WTC11 (cell line): ENCODE data around the gene CTNND1. TPM values are rescaled to one million over a fixed set of nuclear protein-coding genes. Genes with fewer than 3 reads are reported as not detected.

Source experiments
- ATAC-seq: fragments of 200-7000 bp; cut with Tn5 transposase; 2 replicates; pipeline ENCODE4 v1.10.0; 2021; ENCODE audit warnings: mild to moderate bottlenecking, moderate library complexity
- CTCF ChIA-PET: fragments of 300-600 bp; sonication (Branson Sonifier 250); formaldehyde crosslinking; loops from one replicate; lab custom pipeline; 2021; ENCODE audit warnings: antibody characterized with exemption; lab: Charles Lee
- POLR2A ChIA-PET: fragments of 350-600 bp; sonication (Branson Sonifier 250); formaldehyde crosslinking; loops from one replicate; lab custom pipeline; 2021; ENCODE audit warnings: antibody characterized with exemption; lab: Charles Lee
- DNase-seq: peaks from one replicate; pipeline ENCODE4 v3.0.0; 2021; ENCODE audit warnings: low spot score
- H3K27ac Mint-ChIP-seq: 2 replicates; pipeline ENCODE4 v1.8.0; 2021; ENCODE audit warnings: mixed read lengths
- H3K27me3 Mint-ChIP-seq: 2 replicates; pipeline ENCODE4 v1.8.0; 2021; ENCODE audit warnings: low read depth, mild to moderate bottlenecking, moderate library complexity, mixed read lengths
- H3K36me3 Mint-ChIP-seq: 2 replicates; pipeline ENCODE4 v1.8.0; 2021; ENCODE audit warnings: mixed read lengths
- H3K4me1 Mint-ChIP-seq: 2 replicates; pipeline ENCODE4 v1.8.0; 2022; ENCODE audit warnings: mixed read lengths
- H3K4me3 Mint-ChIP-seq: 2 replicates; pipeline ENCODE4 v1.8.0; 2021; ENCODE audit warnings: mild to moderate bottlenecking, moderate library complexity, mixed read lengths
- H3K9me3 Mint-ChIP-seq: 2 replicates; pipeline ENCODE4 v1.8.0; 2021; ENCODE audit warnings: mixed read lengths
- AR ChIP-seq: fragments of 250-450 bp; sonication (Bioruptor Pico); IDR thresholded peaks from 2 replicates; pipeline ENCODE4 v1.9.0; 2021; ENCODE audit warnings: mild to moderate bottlenecking
- ATF2 ChIP-seq: sonication (generic); formaldehyde crosslinking; IDR thresholded peaks from 2 replicates; pipeline ENCODE4 v1.8.1; 2022; ENCODE audit warnings: low read depth, missing genetic modification reagents, borderline replicate concordance
- ATF3 ChIP-seq: sonication (generic); formaldehyde crosslinking; conservative IDR thresholded peaks from 2 replicates; pipeline ENCODE4 v1.8.1; 2022; ENCODE audit warnings: mild to moderate bottlenecking, missing genetic modification reagents
- CREB1 ChIP-seq: sonication (generic); formaldehyde crosslinking; IDR thresholded peaks from 2 replicates; pipeline ENCODE4 v1.8.0; 2023; ENCODE audit warnings: mild to moderate bottlenecking, missing genetic modification reagents
- ERG ChIP-seq: fragments of 250-450 bp; sonication (Bioruptor Pico); IDR thresholded peaks from 2 replicates; pipeline ENCODE4 v1.8.0; 2021; ENCODE audit warnings: mild to moderate bottlenecking
- FOXJ3 ChIP-seq: sonication (generic); formaldehyde crosslinking; IDR thresholded peaks from 2 replicates; pipeline ENCODE4 v1.9.0; 2021; ENCODE audit warnings: missing genetic modification reagents, mild to moderate bottlenecking, borderline replicate concordance
- HMGXB4 ChIP-seq: sonication (generic); formaldehyde crosslinking; IDR thresholded peaks from 2 replicates; pipeline ENCODE4 v1.8.1; 2023; ENCODE audit warnings: mild to moderate bottlenecking, moderate library complexity, missing genetic modification reagents
- JUN ChIP-seq: sonication (generic); formaldehyde crosslinking; IDR thresholded peaks from 2 replicates; pipeline ENCODE4 v1.8.0; 2023; ENCODE audit warnings: mild to moderate bottlenecking, missing genetic modification reagents
- NFATC4 ChIP-seq: fragments of 250-450 bp; sonication (Bioruptor Pico); IDR thresholded peaks from 2 replicates; pipeline ENCODE4 v1.9.0; 2021; ENCODE audit warnings: mild to moderate bottlenecking
- OVOL2 ChIP-seq: fragments of 250-450 bp; sonication (Bioruptor Pico); IDR thresholded peaks from 2 replicates; pipeline ENCODE4 v1.9.0; 2021; ENCODE audit warnings: mild to moderate bottlenecking, borderline replicate concordance
- RELA ChIP-seq: sonication (generic); formaldehyde crosslinking; IDR thresholded peaks from 2 replicates; pipeline ENCODE4 v1.8.1; 2022; ENCODE audit warnings: missing genetic modification reagents, mild to moderate bottlenecking, borderline replicate concordance
- RORB ChIP-seq: fragments of 250-450 bp; sonication (Bioruptor Pico); IDR thresholded peaks from 2 replicates; pipeline ENCODE4 v1.9.0; 2021; ENCODE audit warnings: mild to moderate bottlenecking
- SP1 ChIP-seq: sonication (generic); formaldehyde crosslinking; conservative IDR thresholded peaks from 2 replicates; pipeline ENCODE4 v1.8.1; 2022; ENCODE audit warnings: missing genetic modification reagents
- TCF7 ChIP-seq: sonication (generic); formaldehyde crosslinking; IDR thresholded peaks from 2 replicates; pipeline ENCODE4 v1.8.0; 2022; ENCODE audit warnings: mild to moderate bottlenecking, low read depth, missing genetic modification reagents, moderate library complexity
- TEAD4 ChIP-seq: sonication (generic); formaldehyde crosslinking; IDR thresholded peaks from 2 replicates; pipeline ENCODE4 v1.8.0; 2022; ENCODE audit warnings: mild to moderate bottlenecking, missing genetic modification reagents
- USF2 ChIP-seq: sonication (generic); formaldehyde crosslinking; IDR thresholded peaks from 2 replicates; pipeline ENCODE4 v1.8.1; 2023; ENCODE audit warnings: mild to moderate bottlenecking, missing genetic modification reagents, moderate library complexity
- ZNF263 ChIP-seq: sonication (generic); formaldehyde crosslinking; IDR thresholded peaks from 2 replicates; pipeline ENCODE4 v1.8.1; 2022; ENCODE audit warnings: low read depth, mild to moderate bottlenecking, moderate library complexity, missing genetic modification reagents
- ZNF281 ChIP-seq: sonication (generic); formaldehyde crosslinking; IDR thresholded peaks from 2 replicates; pipeline ENCODE4 v1.8.0; 2023; ENCODE audit warnings: mild to moderate bottlenecking, missing genetic modification reagents
- ZNF396 ChIP-seq: fragments of 250-450 bp; sonication (Bioruptor Pico); IDR thresholded peaks from 2 replicates; pipeline ENCODE4 v1.8.0; 2021; ENCODE audit warnings: mild to moderate bottlenecking, moderate library complexity, borderline replicate concordance
- total RNA-seq: library from RNA; stranded (reverse); gene quantifications from 3 replicates; pipeline ENCODE4 v1.2.3, GENCODE V29; 2021

CTNND1 gene
- total RNA-seq, 1 experiment from 2014 or later = 165 TPM

- peaks cover 6% of the 10 kb centered on the region for H3K36me3 Mint-ChIP-seq
- POLR2A ChIA-PET = interaction anchor here (1.3 kb wide), 1 partner anchor 126 kb away, joined by 3 read pairs; the partner anchor contains the start of gene SELENOH
- DNase-seq (peak; percentile 13), ATAC-seq (peak; percentile 29)
- CTCF ChIA-PET = interaction anchor here (1.9 kb wide), 1 partner anchor 656 kb away, joined by 5 read pairs; no protein-coding TSS in a partner anchor
- H3K27me3 Mint-ChIP-seq = peaks cover 12% of the 10 kb centered on the region
- H3K9me3 Mint-ChIP-seq = peaks cover 18% of the 10 kb centered on the region
- no peak for TF ChIP-seq ZNF281 (CRISPR knock-in tag)
- TF ChIP-seq USF2 (CRISPR knock-in tag) = no peak
- TF ChIP-seq ERG (CRISPR knock-in tag) = no peak
- TF ChIP-seq ATF2 (CRISPR knock-in tag) = no peak
- TF ChIP-seq ATF3 (CRISPR knock-in tag) = no peak
- no peak for TF ChIP-seq JUN (CRISPR knock-in tag)
- no peak for TF ChIP-seq RORB (CRISPR knock-in tag)
- TF ChIP-seq CREB1 (CRISPR knock-in tag) = no peak
- TF ChIP-seq TCF7 (CRISPR knock-in tag) = no peak
- no peak for TF ChIP-seq SP1 (CRISPR knock-in tag)
- no peak for TF ChIP-seq TEAD4 (CRISPR knock-in tag)
- no peak for TF ChIP-seq NFATC4
- no peak for TF ChIP-seq FOXJ3 (CRISPR knock-in tag)
- TF ChIP-seq RELA (CRISPR knock-in tag) = no peak
- no peak for TF ChIP-seq OVOL2 (CRISPR knock-in tag)
- no peak for TF ChIP-seq ZNF396 (CRISPR knock-in tag)
- TF ChIP-seq AR (CRISPR knock-in tag) = no peak
- TF ChIP-seq ZNF263 = no peak
- TF ChIP-seq HMGXB4 (CRISPR knock-in tag) = no peak
- peaks cover 38% of the 10 kb centered on the region for H3K4me1 Mint-ChIP-seq
- H3K27ac Mint-ChIP-seq = peak overlapping the region; percentile 57
- H3K4me3 Mint-ChIP-seq = no peak overlapping the region
Measured at GRCh38 chr11:57867966-57868365, 106.4 kb downstream of the CTNND1 start.
